ENCODE measurements around the gene VPREB3. TPM values are rescaled to one million over a fixed set of nuclear protein-coding genes. Genes with fewer than 3 reads are reported as not detected.

VPREB3 gene
- total RNA-seq, 1 experiment from 2014 or later = 2.4 TPM

GRCh38 chr22:23753385-23753784, 840 bp downstream of the VPREB3 start:
- H2AFZ ChIP-seq (ENCODE audit: low read depth, low read length, poor library complexity, severe bottlenecking) = no peak overlapping the region
- TF ChIP-seq ELF1 (IDR thresholded peaks at IDR 0.05; ENCODE audit: borderline replicate concordance, low read depth) (no peak), POLR2A (IDR thresholded peaks at IDR 0.05; ENCODE audit: borderline replicate concordance, extremely low read depth, insufficient read depth, insufficient read length) (no peak), MAX (IDR thresholded peaks at IDR 0.05) (no peak), ZNF274 (IDR thresholded peaks at IDR 0.05; ENCODE audit: low read depth, low read length) (no peak), TCF7L2 (IDR thresholded peaks at IDR 0.05; ENCODE audit: borderline replicate concordance, extremely low read depth, insufficient read depth, insufficient read length) (no peak), ZBTB33 (IDR thresholded peaks at IDR 0.05; ENCODE audit: extremely low read depth, insufficient replicate concordance, low read length) (no peak), FOSL1 (IDR thresholded peaks at IDR 0.05; ENCODE audit: low read depth) (no peak), RAD21 (IDR thresholded peaks at IDR 0.05; ENCODE audit: low read depth) (no peak)
- H3K9me2 ChIP-seq (ENCODE audit: insufficient read depth) = no peaks in the 10 kb centered on the region
- H4K20me1 ChIP-seq (ENCODE audit: insufficient read depth) = no peaks in the 10 kb centered on the region
- ChIA-PET CTCF (interaction anchor here (0.6 kb wide), 1 partner anchor 17 kb away, joined by 3 read pairs; no protein-coding TSS in a partner anchor), RAD21 (ENCODE audit: low non-redundant PET in 1 of 2, low total read pairs in 2 of 2, uncharacterized antibody in 2 of 2, unreplicated experiment in 2 of 2) (no interaction called here), POLR2A (no interaction called here)
- H3K36me3 ChIP-seq (ENCODE audit: control insufficient read depth in 1 of 2, insufficient read depth in 2 of 2, low read length in 2 of 2) = no peaks in the 10 kb centered on the region
- no peak overlapping the region for H3K4me2 ChIP-seq (ENCODE audit: low read length)
- no peak overlapping the region for H3K27ac ChIP-seq (ENCODE audit: low read depth, low read length)
- ATAC-seq (no peak), DNase-seq (ENCODE audit: low read depth, low spot score) (no peak)
- H3K79me2 ChIP-seq (ENCODE audit: insufficient read depth, low read length) = no peaks in the 10 kb centered on the region
- no peaks in the 10 kb centered on the region for H3K27me3 ChIP-seq (ENCODE audit: insufficient read depth, low read length)
- peaks cover 8 to 25% of the 10 kb centered on the region in 2 experiments for H3K4me1 ChIP-seq (ENCODE audit: control insufficient read depth in 1 of 2, insufficient read depth in 2 of 2, low read length in 2 of 2)
- H3K9me3 ChIP-seq (ENCODE audit: control insufficient read depth in 1 of 2, insufficient read depth in 1 of 2, low read depth in 1 of 2, low read length in 2 of 2) = no peaks in the 10 kb centered on the region
- intact Hi-C loops (cut with micrococcal nuclease) = no loop called here
- no peak overlapping the region for H3K4me3 ChIP-seq (replicated peaks in 1 of 2; ENCODE audit: low read depth in 1 of 2, low read length in 2 of 2)
- H3K9ac ChIP-seq (ENCODE audit: low read length) = no peak overlapping the region
- BruUV-seq (replicated peaks) = no TSS peak

Data from HCT116 (cell line).